Stimulated activated CD4-positive, alpha-beta T cell treated with anti-CD3 and anti-CD28 coated beads, Interleukin-2, amount 100 ng/mL, for 48 hours (primary cell): ENCODE results near the gene BCAS1.
"Not testable (repeated sequence)": the region's sequence is repeated elsewhere in the genome, so short reads cannot be mapped to it uniquely, and the experiment has no call there.

Experiments
- DNase-seq, 2 donors: peaks; one replicate each; pipeline ENCODE4 v3.0.0-alpha.2; 2020

Gene BCAS1

DNA sequence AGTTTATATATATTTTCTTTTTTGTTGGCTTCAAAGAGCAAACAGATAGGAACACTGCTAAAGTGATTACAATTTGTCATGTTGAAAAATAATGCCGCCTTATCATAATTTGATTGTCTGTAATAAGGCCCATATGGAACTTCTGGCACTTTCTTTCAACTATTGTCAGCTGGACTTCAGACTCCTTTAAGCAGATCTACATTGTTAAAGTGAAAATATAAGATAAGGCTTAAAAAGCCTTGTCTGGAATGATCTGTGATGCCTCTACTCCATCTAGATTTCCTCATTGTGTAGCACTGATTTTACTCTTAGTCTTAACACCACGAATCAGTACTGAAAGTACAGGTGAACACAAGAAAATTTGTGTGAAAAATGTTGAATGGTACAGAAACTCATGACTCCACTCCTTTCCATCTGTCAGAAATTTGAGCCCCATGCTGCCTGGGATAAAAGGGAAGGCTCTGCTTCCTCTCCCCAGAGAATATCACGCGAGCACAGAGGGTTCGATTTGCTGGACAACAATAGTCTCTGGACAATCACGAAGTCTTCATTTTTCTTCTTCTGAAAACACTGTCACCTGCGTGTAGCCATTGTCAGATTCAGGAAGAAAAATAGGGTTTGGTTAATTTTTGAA, 56.0 kb downstream of the BCAS1 start:
- no peak for DNase-seq

DNA sequence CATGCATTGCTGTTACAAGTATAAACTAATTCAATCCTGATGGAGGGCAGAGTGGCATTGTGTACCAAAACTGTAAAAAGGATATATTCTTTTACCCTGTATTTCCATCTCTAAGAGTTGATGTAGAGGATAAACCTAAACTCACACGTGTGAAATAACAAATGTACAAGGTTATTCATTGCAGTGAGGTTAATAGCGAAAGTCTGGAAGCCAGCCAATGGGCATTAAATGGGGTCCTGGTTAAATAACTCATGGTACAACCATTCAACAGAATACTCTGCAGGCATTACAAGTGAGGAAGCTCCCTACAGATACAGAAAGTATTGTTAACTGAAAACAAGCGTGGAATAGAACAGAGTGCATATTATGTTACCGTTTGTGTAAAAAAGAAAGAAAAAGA, 56.9 kb downstream of the BCAS1 start:
- no peak for DNase-seq

DNA sequence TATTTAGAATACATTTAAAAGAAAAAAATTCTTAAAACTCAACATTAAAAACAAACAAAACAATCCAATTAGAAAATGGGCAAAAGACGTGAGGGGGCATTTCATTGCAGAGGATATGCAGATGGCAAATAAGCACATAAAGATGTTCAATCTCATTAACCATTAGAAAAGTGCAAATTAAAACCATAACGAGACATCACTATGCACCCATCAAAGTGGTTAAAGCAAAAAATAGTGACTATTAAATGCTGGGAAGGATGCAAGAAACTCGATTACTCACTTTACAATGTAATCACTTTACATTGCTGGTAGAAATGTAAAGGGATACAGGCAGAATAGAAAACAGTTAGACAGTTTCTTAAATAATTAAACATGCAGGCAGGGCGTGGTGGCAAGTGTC, 59.0 kb downstream of the BCAS1 start:
- no peak for DNase-seq

DNA sequence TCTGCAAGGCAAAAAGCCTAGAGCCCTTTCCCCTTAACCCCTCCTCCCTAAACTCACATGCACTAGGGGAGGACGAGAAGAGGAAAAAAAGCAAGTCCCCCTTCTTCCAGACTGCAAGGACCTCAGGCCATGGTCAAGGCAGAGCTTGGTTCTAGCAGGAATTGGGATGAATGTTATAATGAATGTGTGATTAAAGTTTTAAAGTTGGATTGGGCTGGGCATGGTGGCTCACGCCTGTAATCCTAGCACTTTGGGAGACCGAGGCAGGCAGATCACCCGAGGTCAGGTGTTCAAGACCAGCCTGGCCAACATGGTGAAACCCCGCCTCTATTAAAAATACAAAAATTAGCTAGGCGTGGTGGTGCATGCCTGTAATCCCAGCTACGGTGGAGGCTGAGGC, 64.2 kb downstream of the BCAS1 start:
- not testable (repeated sequence) for DNase-seq

DNA sequence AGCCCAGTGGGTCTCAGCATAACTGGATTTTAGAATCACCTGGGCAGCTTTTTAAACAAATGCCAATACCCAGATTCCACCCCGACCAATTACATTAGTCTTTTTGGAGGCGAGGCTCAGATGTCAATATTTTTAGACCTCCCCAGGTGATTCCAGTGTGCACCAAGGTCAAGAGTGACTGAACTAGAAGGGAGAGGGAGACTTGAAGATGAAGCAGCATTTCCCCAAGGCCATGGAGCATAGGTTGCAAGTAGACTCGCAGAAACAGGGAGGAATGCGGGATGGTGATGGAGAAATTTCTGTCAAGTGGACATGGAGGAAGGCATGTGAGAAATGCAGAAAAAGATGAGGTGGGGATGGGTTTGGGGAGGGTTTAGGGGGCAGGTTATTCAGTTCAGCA, 64.9 kb downstream of the BCAS1 start:
- DNase-seq: no peak

DNA sequence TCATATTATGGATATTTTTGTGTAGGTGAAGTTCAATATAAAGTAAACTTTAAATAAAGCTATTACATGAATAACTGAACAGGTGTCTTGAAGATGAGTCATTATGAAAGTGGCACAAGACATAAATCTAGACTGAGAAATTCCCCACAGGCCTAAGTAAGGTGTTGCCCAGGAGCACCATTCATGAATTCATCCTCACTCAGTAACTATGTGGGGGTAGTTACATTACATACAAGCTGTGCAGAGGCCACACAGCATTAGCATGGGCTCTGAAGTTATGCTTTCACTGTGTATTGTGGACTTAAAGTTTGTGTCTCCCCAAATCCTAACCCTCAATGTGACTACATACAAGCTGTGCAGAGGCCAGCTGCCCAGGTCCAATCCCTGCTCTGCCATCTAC, 65.9 kb downstream of the BCAS1 start:
- no peak for DNase-seq

DNA sequence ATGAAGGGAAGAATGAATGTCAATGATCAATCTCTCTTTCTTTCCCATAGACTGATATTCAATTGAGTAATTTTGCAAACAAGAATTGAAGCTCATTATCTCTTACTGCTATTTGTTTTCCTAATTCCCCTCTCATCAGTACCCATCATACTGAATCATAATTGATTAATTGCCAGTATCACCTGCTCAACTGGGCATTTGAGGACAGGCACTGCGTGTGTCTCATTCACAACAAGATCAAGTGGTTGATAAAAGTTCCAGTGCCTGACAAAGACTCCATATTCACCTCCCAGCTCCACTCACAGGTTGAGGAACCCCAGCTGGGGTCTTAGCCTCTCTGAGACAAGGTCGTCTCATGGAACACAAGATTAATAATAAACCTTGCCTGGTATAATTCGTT, 67.7 kb downstream of the BCAS1 start:
- no peak for DNase-seq

DNA sequence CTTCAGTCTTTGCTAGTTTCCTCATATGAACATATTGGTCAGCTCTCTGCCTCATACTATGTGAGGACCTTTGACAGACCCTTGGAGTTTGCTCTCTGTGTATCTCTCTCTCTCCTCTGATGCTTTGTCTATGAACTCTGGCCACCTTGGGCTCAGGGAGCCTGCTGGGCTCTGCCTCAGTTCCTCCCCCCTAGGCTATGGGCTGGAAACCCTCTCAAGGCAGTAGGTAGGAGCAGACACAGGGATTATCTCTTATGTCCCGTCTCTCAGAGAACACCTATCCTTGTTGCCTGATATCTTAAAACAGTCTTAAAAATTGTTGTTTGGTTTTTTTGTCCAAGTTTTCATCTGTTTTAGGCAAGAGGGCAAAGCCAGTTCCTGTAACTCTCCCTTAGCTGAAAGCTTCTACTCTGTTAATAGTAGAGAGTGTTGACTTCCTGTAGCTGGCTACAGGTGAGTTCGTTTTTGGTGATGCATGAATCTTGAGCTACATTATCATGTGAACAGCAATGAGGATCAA, 68.3 kb downstream of the BCAS1 start:
- DNase-seq: no peak

DNA sequence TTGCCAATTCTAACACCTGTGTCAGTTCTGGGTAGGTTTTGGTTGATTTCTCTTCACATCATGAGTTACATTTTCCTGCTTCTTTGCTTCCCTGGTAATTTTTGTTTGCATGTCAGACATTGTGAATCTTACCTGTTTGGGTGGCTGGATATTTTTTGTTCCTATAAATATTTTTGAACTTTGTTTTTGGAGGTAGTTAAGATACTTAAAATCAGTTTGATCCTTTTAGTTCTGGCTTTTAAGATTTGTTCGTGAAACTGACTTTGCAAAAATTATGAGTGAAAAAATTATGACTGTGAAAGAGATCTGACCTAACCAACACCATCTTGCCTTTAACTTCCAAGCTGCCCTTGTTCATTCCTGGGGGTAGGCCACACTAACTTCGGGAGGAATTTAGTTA, 69.5 kb downstream of the BCAS1 start:
- no peak for DNase-seq

DNA sequence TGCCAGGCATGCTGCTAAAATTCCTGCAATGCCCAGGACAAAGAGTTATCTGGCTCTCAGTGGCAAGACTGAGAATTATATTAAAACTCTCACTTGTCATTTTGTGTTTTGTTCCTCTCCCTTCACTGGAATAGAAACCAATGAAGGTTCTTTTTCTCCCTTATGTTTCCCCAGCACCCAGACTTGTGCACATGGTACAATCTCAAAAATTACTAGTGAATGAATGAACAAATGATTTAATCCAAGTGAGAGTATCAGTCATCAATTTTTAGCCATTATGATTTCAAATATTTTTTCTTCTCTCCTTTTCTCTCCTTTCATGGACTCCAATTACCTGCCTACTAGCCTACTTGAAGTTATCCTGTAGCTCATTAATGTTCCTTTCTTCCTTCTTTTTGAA, 70.1 kb downstream of the BCAS1 start:
- no peak for DNase-seq

DNA sequence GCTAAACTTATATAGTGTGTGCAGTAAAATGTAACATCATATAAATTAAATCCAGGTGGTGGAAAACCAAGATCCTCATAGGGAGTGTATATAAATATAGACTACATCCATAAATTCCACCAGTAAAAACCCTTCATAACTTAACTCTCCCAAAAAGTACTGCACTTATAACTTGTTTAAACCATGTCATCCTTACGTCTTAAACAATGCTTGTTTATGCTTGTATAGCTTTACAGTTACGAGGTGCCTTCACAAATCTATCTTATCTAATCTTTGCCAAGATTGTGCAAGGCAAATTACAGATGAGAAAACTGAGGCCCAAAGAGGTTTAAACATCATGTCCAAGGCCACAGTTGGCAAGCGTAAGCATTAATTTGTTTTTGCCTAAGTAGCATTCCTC, 71.3 kb downstream of the BCAS1 start:
- DNase-seq: no peak

DNA sequence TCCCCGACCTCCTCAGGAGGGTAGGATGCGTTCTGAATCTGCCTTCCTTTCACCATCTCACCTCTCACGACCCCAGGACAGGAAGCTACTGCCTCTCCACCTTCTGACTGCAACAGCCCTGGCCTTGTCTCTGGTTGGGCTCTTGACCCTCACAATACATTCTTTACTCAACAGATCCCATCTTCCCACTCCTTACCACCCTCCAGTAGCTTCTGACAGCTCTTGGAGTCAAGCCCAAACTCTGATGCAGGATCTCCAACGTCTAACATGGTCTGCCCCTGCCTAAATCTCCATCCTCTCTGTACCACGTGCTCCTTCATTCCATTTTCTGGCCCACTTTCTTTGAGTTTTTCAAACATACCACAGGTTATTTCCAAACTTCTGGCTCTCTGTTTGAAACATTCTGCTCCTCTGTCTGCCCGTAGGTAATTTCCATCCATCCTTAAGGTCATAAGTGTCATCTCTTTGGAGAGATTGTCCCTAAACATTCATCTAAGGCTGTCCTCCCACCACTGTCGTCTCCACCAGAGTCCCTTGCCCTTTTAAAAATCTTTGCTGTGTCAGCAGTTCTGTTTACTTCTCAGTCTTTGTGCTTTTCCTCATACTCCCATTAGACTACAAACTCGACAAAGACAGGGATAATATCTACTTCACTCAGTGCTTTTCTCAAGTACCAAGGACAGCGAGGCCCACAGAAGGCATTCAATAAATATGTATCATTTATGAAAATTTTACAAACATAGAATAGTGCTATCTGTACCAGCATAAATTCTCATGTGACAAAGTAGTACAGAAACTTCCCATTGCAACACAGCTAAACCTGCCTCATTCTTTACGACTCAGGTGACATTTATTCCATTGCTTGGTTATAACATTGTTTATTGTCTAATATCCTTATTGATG, 73.6 kb downstream of the BCAS1 start:
- no peak for DNase-seq

DNA sequence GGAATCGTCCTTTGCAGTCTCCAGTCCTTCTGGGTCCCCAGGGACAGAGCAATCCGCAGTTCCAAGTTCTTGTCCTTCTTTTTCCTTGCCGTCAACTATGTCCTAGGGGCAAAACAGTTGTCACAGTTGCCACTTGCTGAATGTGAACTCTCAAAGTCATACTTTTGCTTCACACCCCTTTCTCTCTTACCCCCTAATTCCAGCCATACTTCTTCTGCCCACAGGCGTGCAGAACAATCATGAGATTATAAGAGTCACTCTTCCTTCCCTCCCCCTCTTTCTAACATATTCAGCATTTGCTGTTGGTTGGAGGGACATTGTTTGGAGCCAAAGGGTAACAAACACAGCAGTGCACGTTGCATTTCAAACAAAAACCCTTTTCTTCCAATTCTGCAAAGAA, 74.4 kb downstream of the BCAS1 start:
- no peak for DNase-seq

DNA sequence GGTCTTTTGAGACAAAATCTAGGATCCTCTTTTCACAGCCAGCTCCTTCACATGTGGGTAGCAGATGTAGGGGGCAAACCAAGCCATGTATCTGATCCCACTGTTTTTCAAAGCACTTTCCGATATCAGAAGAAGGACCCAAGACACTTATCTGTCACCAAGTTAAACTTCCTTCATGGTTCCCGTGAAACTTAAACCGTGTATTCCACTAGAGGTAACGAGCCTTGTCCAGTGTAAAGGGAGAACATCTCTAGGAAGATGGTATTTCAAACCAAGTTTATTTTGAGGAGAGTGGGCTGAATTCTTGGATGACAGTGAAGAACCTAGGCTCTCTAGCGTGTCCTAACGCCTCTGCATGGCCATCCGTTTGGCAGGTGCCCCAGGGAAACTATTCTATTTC, 76.3 kb downstream of the BCAS1 start:
- DNase-seq: no peak

DNA sequence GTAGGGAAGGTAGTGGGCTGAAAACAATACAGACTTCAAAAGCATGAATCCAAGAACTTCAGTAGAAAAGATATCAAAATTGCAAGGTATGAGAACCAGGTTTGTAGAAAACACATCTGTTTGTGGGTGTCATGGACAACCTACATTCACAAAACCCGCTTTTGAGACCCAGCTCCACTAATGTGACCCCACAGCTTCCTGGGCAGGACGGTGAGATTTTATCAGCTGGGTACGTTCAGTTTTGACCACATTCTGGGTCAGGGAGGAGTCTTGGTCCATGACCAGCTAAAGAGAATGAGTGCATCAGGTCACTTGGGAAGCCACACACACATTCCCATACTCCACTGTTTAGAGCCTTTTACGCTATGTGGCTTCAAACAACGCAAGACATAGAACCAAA, 77.1 kb downstream of the BCAS1 start:
- DNase-seq: no peak

DNA sequence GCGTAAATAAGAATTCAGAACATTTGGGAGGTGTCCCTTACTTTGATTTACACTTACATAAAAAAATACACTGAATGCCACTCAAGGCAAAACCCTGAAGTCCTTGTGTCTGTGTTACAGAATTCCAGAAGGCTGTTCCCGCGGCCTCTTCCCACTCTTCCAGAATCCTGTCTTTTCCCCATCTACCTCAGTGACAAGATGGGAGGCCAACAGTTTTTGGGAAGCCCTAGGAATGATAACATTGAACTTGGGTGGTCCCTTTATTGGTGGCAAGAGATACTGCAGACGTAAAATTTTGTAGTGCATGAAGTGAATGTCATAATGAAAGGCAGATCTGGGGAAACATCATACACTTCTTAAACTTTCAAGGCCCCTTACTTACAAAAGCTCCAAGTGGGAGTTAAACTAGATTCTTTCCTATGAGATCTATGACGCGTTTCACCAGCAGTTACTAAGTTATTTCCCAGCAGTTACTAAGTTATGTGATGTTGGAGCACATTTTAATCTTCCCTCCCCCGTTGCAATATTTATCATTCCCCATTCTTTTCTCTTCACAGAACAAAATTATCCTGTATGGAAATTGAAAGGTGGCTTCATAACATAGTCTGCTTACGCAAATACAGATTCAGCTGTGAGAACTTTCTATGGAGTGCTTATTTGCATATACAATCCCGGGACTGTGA, 79.5 kb downstream of the BCAS1 start:
- no peak for DNase-seq

DNA sequence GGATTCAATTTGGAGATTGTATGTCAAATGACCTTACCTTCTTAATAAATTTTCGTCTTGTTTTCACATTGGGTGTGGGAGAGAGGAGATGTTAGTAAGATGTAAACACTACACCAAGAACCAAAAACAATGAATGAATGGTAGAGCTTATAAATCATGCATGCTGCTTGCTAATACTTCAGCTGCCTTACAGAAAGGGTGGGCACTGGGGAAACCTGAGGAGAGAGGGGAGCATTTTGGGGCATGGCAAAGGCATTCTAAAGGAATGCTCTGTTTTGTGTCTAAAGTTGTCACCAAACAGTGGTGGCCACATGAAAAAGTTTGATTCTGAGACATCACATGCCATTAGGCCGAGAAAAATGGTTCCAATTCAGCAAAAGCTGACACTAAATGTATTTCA, 80.4 kb downstream of the BCAS1 start:
- DNase-seq: no peak

DNA sequence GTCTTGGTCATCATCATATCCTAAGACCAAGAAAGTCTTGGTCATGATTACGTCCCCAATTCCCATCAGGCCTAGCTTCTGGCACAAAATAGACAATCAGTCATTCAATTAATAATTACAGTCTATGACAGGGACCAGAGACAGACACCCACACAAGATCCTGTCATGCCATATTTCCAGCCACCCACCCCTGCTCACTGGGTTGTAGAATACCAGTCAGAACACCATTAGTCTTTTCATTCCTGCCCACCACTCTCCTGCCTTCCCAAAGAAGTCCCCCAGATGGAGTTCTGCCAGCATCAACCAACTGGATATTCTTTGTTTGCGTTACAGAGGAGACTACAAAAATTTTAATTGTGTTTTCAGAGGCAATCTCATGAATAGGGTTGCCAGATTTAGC, 81.0 kb downstream of the BCAS1 start:
- no peak for DNase-seq

DNA sequence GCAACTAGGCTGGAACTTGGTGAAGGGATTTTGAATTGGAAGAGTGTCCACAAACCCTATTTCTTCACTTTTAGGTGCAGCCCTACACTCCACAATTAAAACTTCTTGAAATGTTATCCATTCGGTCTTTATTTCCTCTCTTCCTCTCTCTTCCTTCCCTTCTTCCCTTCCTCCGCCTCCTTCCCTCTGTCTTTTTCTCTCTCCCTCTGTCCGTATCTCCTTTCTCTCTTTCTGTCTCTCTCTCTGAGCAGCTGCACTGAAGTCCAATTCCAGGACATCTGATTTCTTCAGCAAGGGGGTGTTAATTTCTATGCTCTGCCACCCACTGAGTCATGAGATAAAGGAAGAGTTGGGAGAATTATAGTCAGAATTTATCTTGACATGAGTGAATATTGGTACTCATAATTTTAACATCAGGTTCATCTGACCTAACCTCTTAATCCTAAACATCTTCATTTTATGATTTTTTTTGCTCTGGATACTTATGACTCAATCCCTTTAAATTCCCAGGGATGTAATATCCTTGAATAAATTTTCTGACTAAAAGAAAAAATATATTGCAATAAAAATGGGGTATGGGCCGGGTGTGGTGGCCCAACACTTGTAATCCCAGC, 84.2 kb downstream of the BCAS1 start:
- DNase-seq: no peak

DNA sequence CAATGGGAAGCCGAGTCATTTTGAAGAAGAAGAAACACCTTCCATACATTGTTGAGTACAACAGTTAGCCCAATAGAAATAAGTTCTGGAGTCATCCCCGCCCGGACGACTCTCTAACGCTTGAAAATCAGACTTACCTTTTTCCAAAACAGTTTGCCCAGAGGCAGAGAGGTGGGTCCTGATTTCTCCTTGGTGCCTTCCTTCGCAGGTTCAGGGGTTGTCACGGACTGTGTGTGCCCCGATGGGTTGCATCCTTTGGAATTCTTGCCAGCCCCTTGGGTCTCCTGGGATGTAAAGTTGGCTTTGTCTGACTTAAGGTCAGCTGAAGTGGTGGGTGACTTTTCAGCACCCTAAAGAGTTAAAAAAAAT, 85.3 kb downstream of the BCAS1 start:
- DNase-seq: no peak

DNA sequence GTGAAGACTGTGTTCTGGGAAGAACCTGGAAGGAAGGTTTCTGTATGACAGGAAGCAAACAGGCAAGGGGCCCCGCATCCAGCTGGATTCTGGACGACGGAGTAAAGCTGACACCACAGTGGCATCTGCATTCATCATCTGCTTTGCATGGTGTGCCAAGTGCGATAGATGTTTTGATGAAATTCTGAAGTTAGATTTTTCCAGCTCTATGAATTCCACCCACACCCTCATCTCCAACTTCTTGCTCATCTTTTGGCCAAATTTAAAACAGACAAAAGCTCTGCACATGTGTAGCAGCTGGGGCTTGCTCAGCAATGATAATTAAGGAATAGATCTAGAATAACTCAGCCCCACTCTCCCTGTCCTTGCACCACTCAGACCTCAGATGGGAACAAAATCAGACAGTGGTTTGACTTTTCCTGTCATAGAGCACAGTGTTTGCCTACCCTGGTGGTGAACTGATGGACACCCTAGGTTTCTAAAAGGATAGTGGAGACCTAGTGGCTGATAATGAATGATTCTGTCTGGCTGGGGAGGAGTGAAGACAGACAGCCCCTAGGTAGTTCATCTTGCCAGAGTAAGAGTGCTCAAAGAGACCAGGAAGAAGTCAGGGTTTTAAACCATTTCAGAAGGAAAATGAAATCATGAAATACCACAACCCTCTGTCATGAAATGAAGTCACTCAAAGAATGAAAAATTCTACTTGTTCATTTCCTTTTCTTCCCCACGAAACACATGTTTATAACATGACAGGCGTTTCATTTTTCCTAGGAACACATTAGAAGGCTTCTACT, 85.8 kb downstream of the BCAS1 start:
- DNase-seq: no peak

DNA sequence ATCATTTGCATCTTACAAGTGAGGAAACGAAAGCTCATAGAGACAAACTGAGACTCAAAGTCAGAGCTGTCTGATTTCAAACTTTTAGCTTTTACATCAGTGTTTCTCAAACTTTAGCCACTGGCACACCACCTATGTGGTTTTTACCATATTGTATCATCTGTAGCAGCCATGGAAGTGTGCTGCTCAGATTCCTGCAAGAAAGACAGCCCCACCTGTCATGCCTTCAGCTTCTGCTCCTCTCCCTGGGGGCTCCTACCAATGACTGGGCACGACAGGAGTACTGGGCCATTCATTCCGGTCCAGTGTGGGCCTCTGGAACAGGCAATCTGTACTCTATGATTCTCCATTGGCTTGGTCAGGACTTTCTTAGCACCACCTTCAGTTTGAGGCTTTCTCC, 87.0 kb downstream of the BCAS1 start:
- DNase-seq: no peak

DNA sequence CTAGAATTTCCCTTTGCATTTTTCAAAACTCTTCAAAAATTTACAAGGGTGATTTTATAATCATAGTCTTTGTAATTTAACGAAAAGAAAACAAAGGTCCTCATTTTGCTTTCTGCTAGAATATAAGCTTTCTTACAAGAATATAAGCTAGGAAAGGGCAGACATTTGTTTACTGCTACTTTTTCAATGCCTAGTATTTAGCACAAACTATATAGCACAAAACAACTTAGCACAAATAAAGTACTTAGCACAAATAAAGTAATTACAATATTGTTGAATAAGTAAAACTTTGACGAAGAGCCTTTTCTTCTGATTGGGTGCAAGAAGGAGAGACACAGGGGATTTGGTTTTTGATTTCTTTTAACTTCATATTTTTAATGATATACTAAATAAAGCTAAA, 87.8 kb downstream of the BCAS1 start:
- no peak for DNase-seq
